Lower lobe of right lung (tissue), 2 donors: ENCODE data around the gene TMEM92. TPM values are rescaled to one million over a fixed set of nuclear protein-coding genes. Genes with fewer than 3 reads are reported as not detected.

ENCODE experiments used
- ATAC-seq, 2 donors: fragments of 200-7000 bp; cut with Tn5 transposase; one replicate each; pipeline ENCODE4 v1.9.1; 2020 to 2022; ENCODE audit warnings: mild to moderate bottlenecking in 2 of 2, moderate library complexity in 2 of 2
- DNase-seq: peaks from one replicate; pipeline ENCODE4 v3.0.0-alpha.2; 2020
- H3K27ac ChIP-seq: fragments of 200-600 bp; one replicate; pipeline ENCODE4 v1.8.0; 2022
- H3K27me3 ChIP-seq: fragments of 200-600 bp; one replicate; pipeline ENCODE4 v1.8.0; 2022; ENCODE audit warnings: low read depth
- H3K36me3 ChIP-seq: fragments of 200-600 bp; one replicate; pipeline ENCODE4 v1.8.0; 2022; ENCODE audit warnings: mild to moderate bottlenecking
- H3K4me1 ChIP-seq: fragments of 200-600 bp; one replicate; pipeline ENCODE4 v1.8.0; 2022
- H3K4me3 ChIP-seq: fragments of 200-600 bp; one replicate; pipeline ENCODE4 v1.8.0; 2022; ENCODE audit warnings: mild to moderate bottlenecking
- H3K9me3 ChIP-seq: fragments of 200-600 bp; one replicate; pipeline ENCODE4 v1.8.0; 2022
- CTCF ChIP-seq: fragments of 200-600 bp; IDR thresholded peaks from one replicate; pipeline ENCODE4 v1.8.0; 2022; ENCODE audit warnings: antibody characterized with exemption, mild to moderate bottlenecking
- intact Hi-C: fragments of 100-400 bp; cut with DNase I; formaldehyde crosslinking; loops from one replicate; pipeline ENCODE4 v1.11.0; 2022
- total RNA-seq: library from RNA; stranded (reverse); fragmentation: NEBNext Ultra II Directional; extraction: Animal tissue kit (Norgen Biotek cat#: 25700); gene quantifications from one replicate; pipeline ENCODE4 v1.2.1, GENCODE V29; 2021
- donor health status: DM: no; HTN: yes; CAD: no; lungs with severe emphysema.

Gene TMEM92
- total RNA-seq, 1 donor from 2014 or later, result 9.2 TPM

GRCh38 chr17:50255766-50256635 is 18.3 kb upstream of the TMEM92 start:
- Histone ChIP-seq H3K36me3 (no peaks in the 10 kb centered on the region), H3K9me3 (no peaks in the 10 kb centered on the region), H3K27me3 (peaks cover 5% of the 10 kb centered on the region), H3K4me1 (no peaks in the 10 kb centered on the region), H3K27ac (no peak overlapping the region), H3K4me3 (no peak overlapping the region)
- ATAC-seq (no peak), DNase-seq (no peak)
- intact Hi-C loops, result no loop called here
- TF ChIP-seq CTCF, result no peak

DNA sequence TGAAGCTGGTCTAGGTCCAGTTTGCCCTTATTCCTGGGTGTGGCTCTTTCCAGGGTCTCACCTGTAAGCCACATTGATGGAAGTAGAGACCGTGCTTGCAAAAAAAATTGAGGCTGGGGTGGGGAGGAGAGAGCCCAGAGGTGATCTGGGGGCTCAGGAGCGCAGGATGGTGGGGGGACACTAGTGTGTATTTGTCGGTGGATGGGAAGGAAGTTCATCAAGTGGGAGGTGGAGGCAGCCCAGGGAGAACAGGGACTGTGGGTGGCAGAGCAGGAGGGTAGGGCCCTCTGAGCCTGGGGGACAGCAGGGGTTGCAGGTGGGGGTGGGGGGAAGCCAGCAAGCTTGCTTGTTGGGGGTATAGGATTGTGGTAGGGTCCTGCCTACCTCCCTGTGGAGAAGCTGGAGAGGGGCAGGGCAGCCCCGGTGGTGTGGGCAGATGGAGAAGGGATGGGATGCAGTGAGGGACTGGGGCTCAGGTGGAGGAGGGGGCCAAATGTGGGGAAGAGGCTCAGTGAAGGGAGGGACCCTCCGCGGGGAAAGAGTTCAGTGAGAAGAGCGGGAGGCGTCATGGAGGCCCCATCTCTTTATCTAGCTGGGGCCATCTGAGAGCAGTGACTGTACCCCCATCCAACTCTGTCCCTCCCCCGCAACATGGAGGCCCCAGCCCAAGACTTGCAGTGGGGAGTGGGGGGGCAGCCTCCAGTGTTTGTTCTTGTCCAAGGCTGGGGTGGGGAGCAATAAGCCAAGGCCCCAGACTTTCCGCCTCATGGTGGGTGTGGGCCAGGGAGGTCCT is 17.2 kb upstream of the TMEM92 start:
- no peaks in the 10 kb centered on the region for H3K9me3 ChIP-seq
- H3K36me3 ChIP-seq, result no peaks in the 10 kb centered on the region
- H3K27me3 ChIP-seq, result peaks cover 5% of the 10 kb centered on the region
- intact Hi-C loops, result no loop called here
- H3K4me3 ChIP-seq, result no peak overlapping the region
- no peak for TF ChIP-seq CTCF
- H3K4me1 ChIP-seq, result no peaks in the 10 kb centered on the region
- ATAC-seq, result peak in 1 of 2 donors; percentile 6
- no peak for DNase-seq
- no peak overlapping the region for H3K27ac ChIP-seq

- ATAC-seq, result peak; percentile 15 to 63
Observed at GRCh38 chr17:50257676-50258224, 16.5 kb upstream of the TMEM92 start.

GRCh38 chr17:50258647-50259476 is 15.4 kb upstream of the TMEM92 start:
- Histone ChIP-seq H3K27ac (no peak overlapping the region), H3K4me3 (no peak overlapping the region), H3K9me3 (no peaks in the 10 kb centered on the region), H3K4me1 (peaks cover 2% of the 10 kb centered on the region), H3K27me3 (peaks cover 5% of the 10 kb centered on the region), H3K36me3 (no peaks in the 10 kb centered on the region)
- ATAC-seq (no peak), DNase-seq (no peak)
- intact Hi-C loops, result no loop called here
- TF ChIP-seq CTCF, result no peak

More at GRCh38 chr17:50257676-50258224, 16.5 kb upstream of the TMEM92 start:
- Histone ChIP-seq H3K36me3 (no peaks in the 10 kb centered on the region), H3K27me3 (peaks cover 5% of the 10 kb centered on the region), H3K4me3 (no peak overlapping the region), H3K27ac (no peak overlapping the region), H3K4me1 (no peaks in the 10 kb centered on the region), H3K9me3 (no peaks in the 10 kb centered on the region)
- DNase-seq, result no peak
- no peak for TF ChIP-seq CTCF
- intact Hi-C loops, result no loop called here
